ENCODE measurements around the gene TMEM17. TPM values are rescaled to one million over a fixed set of nuclear protein-coding genes. Genes with fewer than 3 reads are reported as not detected.

Gene TMEM17
- total and polyA plus RNA-seq, 2 of the 13 experiments (the other 11 are each of a cell fraction or from before 2014, with no cell fraction given): 0.22 to 0.50 TPM

GRCh38 chr2:62527478-62528210 lies 21.6 kb upstream of the TMEM17 start (continued):
- TF ChIP-seq SMAD1 (CRISPR knock-in tag; IDR thresholded peaks at IDR 0.05; ENCODE audit: borderline replicate concordance, low read depth) (no peak), ZNF558 (CRISPR knock-in tag; IDR thresholded peaks at IDR 0.05; ENCODE audit: borderline replicate concordance) (no peak), MTA1 (CRISPR knock-in tag; IDR thresholded peaks at IDR 0.05; ENCODE audit: borderline replicate concordance) (no peak), KLF13 (CRISPR knock-in tag; IDR thresholded peaks at IDR 0.05) (no peak), GPBP1L1 (CRISPR knock-in tag; IDR thresholded peaks at IDR 0.05) (no peak), ZNF20 (CRISPR knock-in tag; IDR thresholded peaks at IDR 0.05) (no peak), THAP11 (CRISPR knock-in tag; IDR thresholded peaks at IDR 0.05) (no peak), NR3C1 (CRISPR knock-in tag; IDR thresholded peaks at IDR 0.05) (no peak), ZNF260 (CRISPR knock-in tag; IDR thresholded peaks at IDR 0.05; ENCODE audit: borderline replicate concordance, low read depth) (no peak), THYN1 (CRISPR knock-in tag; IDR thresholded peaks at IDR 0.05; ENCODE audit: borderline replicate concordance, low read depth) (no peak), YEATS2 (CRISPR knock-in tag; IDR thresholded peaks at IDR 0.05; ENCODE audit: borderline replicate concordance) (no peak), EZH2 (conservative IDR thresholded peaks at IDR 0.05; ENCODE audit: low read depth, low read length) (no peak), ZNF17 (CRISPR knock-in tag; IDR thresholded peaks at IDR 0.05) (no peak), ZNF205 (CRISPR knock-in tag; IDR thresholded peaks at IDR 0.05) (no peak), ATF7-NPFF (CRISPR knock-in tag; IDR thresholded peaks at IDR 0.05; ENCODE audit: low read depth) (no peak), MNT (IDR thresholded peaks at IDR 0.05) (no peak), ZNF552 (CRISPR knock-in tag; IDR thresholded peaks at IDR 0.05; ENCODE audit: borderline replicate concordance) (no peak), HOXA7 (CRISPR knock-in tag; IDR thresholded peaks at IDR 0.05) (no peak), NR1H2 (CRISPR knock-in tag; IDR thresholded peaks at IDR 0.05; ENCODE audit: borderline replicate concordance, low read depth) (no peak)
- TF ChIP-seq, protein P1, sequence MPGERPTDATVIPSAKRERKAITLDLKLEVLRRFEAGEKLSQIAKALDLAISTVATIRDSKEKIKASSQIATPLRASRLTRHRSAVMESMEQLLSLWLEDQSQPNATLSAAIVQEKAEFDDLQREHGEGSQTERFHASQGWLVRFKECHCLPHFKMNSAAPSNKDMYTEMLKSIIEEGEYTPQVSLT (CRISPR knock-in tag; IDR thresholded peaks at IDR 0.05; ENCODE audit: borderline replicate concordance, low read depth): no peak
- TF ChIP-seq, protein P2, sequence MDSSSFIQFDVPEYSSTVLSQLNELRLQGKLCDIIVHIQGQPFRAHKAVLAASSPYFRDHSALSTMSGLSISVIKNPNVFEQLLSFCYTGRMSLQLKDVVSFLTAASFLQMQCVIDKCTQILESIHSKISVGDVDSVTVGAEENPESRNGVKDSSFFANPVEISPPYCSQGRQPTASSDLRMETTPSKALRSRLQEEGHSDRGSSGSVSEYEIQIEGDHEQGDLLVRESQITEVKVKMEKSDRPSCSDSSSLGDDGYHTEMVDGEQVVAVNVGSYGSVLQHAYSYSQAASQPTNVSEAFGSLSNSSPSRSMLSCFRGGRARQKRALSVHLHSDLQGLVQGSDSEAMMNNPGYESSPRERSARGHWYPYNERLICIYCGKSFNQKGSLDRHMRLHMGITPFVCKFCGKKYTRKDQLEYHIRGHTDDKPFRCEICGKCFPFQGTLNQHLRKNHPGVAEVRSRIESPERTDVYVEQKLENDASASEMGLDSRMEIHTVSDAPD (CRISPR knock-in tag; IDR thresholded peaks at IDR 0.05): no peak
- TF ChIP-seq, protein P3, sequence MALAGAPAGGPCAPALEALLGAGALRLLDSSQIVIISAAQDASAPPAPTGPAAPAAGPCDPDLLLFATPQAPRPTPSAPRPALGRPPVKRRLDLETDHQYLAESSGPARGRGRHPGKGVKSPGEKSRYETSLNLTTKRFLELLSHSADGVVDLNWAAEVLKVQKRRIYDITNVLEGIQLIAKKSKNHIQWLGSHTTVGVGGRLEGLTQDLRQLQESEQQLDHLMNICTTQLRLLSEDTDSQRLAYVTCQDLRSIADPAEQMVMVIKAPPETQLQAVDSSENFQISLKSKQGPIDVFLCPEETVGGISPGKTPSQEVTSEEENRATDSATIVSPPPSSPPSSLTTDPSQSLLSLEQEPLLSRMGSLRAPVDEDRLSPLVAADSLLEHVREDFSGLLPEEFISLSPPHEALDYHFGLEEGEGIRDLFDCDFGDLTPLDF (CRISPR knock-in tag; IDR thresholded peaks at IDR 0.05): no peak
- TF ChIP-seq, protein P4, sequence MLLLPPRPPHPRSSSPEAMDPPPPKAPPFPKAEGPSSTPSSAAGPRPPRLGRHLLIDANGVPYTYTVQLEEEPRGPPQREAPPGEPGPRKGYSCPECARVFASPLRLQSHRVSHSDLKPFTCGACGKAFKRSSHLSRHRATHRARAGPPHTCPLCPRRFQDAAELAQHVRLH (CRISPR knock-in tag; IDR thresholded peaks at IDR 0.05; ENCODE audit: borderline replicate concordance, low read depth): no peak
